ENCODE data around the gene ARL5C. TPM values are rescaled to one million over a fixed set of nuclear protein-coding genes. Genes with fewer than 3 reads are reported as not detected.

ARL5C gene
- total RNA-seq, 1 experiment from 2014 or later = not detected

DNA sequence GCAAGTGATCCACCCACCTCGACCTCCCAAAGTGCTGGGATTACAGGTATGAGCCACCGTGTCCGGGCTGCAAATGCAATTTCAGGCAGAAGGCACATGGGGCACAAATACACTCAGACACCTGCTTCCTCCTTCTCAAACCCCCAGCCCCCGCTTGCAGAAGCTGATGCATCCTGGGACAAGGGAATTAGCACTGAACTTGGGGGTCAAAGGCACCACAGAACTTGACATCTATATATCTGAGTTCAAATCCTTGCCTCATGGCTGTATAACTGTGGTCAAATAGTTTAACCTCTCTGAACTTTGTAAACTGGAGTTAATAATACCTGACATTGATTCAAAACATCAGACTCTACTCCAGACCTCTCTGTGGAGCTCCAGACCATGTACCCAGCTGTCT lies 4.1 kb upstream of the ARL5C start:
- H4K20me1 ChIP-seq (ENCODE audit: control insufficient read depth, insufficient read depth, insufficient read length) = no peaks in the 10 kb centered on the region
- Mint-ChIP-seq H3K9me3 (peaks cover 4 to 8% of the 10 kb centered on the region in 2 experiments; a peak in 4 of 5 replicates), H3K4me3 (no peak overlapping the region), H3K27ac (no peak overlapping the region), H3K36me3 (ENCODE audit: insufficient read depth in 1 of 3, low read depth in 3 of 3) (peaks cover 3 to 9% (median 7%) of the 10 kb centered on the region in 3 experiments; a peak in 5 of 7 replicates), H3K4me1 (peaks cover 37 to 47% of the 10 kb centered on the region in 2 experiments), H3K27me3 (ENCODE audit: low read depth) (peaks cover 35% of the 10 kb centered on the region)
- H3K9ac ChIP-seq (ENCODE audit: extremely low read depth, insufficient read length, low read length) = no peak overlapping the region
- peaks cover 7% of the 10 kb centered on the region for H3K23me2 ChIP-seq (ENCODE audit: insufficient read length, low read depth, low read length, poor library complexity, severe bottlenecking)
- no peaks in the 10 kb centered on the region for H3K79me1 ChIP-seq (ENCODE audit: insufficient read depth, low read depth, low read length, poor library complexity, severe bottlenecking)
- TF ChIP-seq, protein P1, sequence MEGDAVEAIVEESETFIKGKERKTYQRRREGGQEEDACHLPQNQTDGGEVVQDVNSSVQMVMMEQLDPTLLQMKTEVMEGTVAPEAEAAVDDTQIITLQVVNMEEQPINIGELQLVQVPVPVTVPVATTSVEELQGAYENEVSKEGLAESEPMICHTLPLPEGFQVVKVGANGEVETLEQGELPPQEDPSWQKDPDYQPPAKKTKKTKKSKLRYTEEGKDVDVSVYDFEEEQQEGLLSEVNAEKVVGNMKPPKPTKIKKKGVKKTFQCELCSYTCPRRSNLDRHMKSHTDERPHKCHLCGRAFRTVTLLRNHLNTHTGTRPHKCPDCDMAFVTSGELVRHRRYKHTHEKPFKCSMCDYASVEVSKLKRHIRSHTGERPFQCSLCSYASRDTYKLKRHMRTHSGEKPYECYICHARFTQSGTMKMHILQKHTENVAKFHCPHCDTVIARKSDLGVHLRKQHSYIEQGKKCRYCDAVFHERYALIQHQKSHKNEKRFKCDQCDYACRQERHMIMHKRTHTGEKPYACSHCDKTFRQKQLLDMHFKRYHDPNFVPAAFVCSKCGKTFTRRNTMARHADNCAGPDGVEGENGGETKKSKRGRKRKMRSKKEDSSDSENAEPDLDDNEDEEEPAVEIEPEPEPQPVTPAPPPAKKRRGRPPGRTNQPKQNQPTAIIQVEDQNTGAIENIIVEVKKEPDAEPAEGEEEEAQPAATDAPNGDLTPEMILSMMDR (conservative IDR thresholded peaks at IDR 0.05) = no peak
- H2AFZ ChIP-seq (ENCODE audit: low read length) = no peak overlapping the region
- H3K79me2 ChIP-seq (ENCODE audit: insufficient read depth, low read length) = no peaks in the 10 kb centered on the region
- H2BK20ac ChIP-seq (ENCODE audit: low read depth, low read length, poor library complexity, severe bottlenecking) = no peak overlapping the region
- no peak overlapping the region for H2AK5ac ChIP-seq (ENCODE audit: insufficient read length, low read length)
- no peak overlapping the region for H3K4me2 ChIP-seq (ENCODE audit: insufficient read depth, insufficient read length, low read length)
- no peak overlapping the region for H3K23ac ChIP-seq (ENCODE audit: insufficient read length, low read depth, low read length)
- H2BK12ac ChIP-seq (ENCODE audit: insufficient read length, low read depth, low read length) = no peak overlapping the region
- WGBS (ENCODE audit: extremely low coverage, insufficient read length, low lambda C conversion rate) = no CpG with 5 or more reads among the region's 4 CpGs
- H3K9me3 ChIP-seq (ENCODE audit: control insufficient read depth, low read depth, low read length) = no peaks in the 10 kb centered on the region
- H4K5ac ChIP-seq (ENCODE audit: insufficient read length, low read depth, low read length) = no peak overlapping the region
- no peak overlapping the region for H2BK15ac ChIP-seq (ENCODE audit: low read depth, low read length)
- DNase-seq = no peak
- no peak overlapping the region for H3T11ph ChIP-seq (ENCODE audit: low read length)
- no peak overlapping the region for H3K27ac ChIP-seq (ENCODE audit: insufficient read length, low read depth, low read length)
- no peak overlapping the region for H3K18ac ChIP-seq (ENCODE audit: insufficient read length, low read depth, low read length)
- H3K4me1 ChIP-seq (ENCODE audit: insufficient read depth, low read length) = no peaks in the 10 kb centered on the region; the same call in 1 of the 2 replicates
- H3K4ac ChIP-seq (ENCODE audit: low read depth, low read length) = no peak overlapping the region
- no peak overlapping the region for H2BK120ac ChIP-seq (ENCODE audit: low read depth, low read length, poor library complexity, severe bottlenecking)
- H3K27me3 ChIP-seq (ENCODE audit: insufficient read depth, low read length) = peaks cover 10% of the 10 kb centered on the region; the same call in 1 of the 2 replicates
- H3K56ac ChIP-seq (ENCODE audit: insufficient read length, low read depth, low read length) = no peak overlapping the region
- H2BK5ac ChIP-seq (ENCODE audit: insufficient read length, low read length) = no peak overlapping the region
- H3K14ac ChIP-seq (ENCODE audit: insufficient read depth, low read length) = no peak overlapping the region
- no peak overlapping the region for H4K8ac ChIP-seq (replicated peaks; ENCODE audit: insufficient read length, low read depth, low read length)
- no peak overlapping the region for H4K91ac ChIP-seq (ENCODE audit: insufficient read length, low read depth, low read length)
